HCT116 (cell line): ENCODE data around the gene ADGRB3. TPM values are rescaled to one million over a fixed set of nuclear protein-coding genes. Genes with fewer than 3 reads are reported as not detected.
"Not testable (repeated sequence)": the region's sequence is repeated elsewhere in the genome, so short reads cannot be mapped to it uniquely, and the experiment has no call there.

Experiments used
- ATAC-seq: fragments of 200-7000 bp; cut with Tn5 transposase; 2 replicates; pipeline ENCODE4 v1.9.1; 2020; ENCODE audit warnings: mild to moderate bottlenecking, moderate library complexity
- BruUV-seq: library from RNA; stranded (reverse); fragments of 400-500 nt; replicated peaks from 2 replicates; lab custom pipeline; 2021; lab: Mats Ljungman, UMichigan
- CTCF ChIA-PET: fragments of 300-600 bp; sonication (Branson Sonifier 250); formaldehyde crosslinking; loops from one replicate; lab custom pipeline; 2021; ENCODE audit warnings: antibody characterized with exemption; lab: Charles Lee
- POLR2A ChIA-PET: fragments of 300-600, 350-600 bp; sonication (Branson Sonifier 250); formaldehyde crosslinking; loops from one replicate; lab custom pipeline; 2021; ENCODE audit warnings: antibody characterized with exemption; lab: Charles Lee
- RAD21 ChIA-PET, 2 experiments: fragments of 300-600 bp; sonication (Branson Sonifier 250); formaldehyde crosslinking; loops; one replicate each; lab custom pipeline; 2023; ENCODE audit warnings: low total read pairs in 2 of 2; ENCODE audit not compliant: uncharacterized antibody in 2 of 2, unreplicated experiment in 2 of 2, low non-redundant PET in 1 of 2; lab: Charles Lee
- DNase-seq: peaks from one replicate; pipeline ENCODE4 v3.0.0-alpha.2; 2010; ENCODE audit warnings: low read depth, low spot score
- H2AFZ ChIP-seq: fragments of 200-600 bp; shearing (Covaris generic), sonication (generic); 2 replicates; pipeline ENCODE4 v1.6.1; 2017; ENCODE audit warnings: low read depth, mixed run types, mixed read lengths, antibody characterized with exemption, low read length; ENCODE audit not compliant: poor library complexity, severe bottlenecking
- H3K27ac ChIP-seq: 2 replicates; pipeline ENCODE4 v1.5.1; 2012; ENCODE audit warnings: low read depth, low read length
- H3K27me3 ChIP-seq: fragments of 200-600 bp; sonication (generic); 2 replicates; pipeline ENCODE4 v1.6.1; 2016; ENCODE audit warnings: mixed run types, low read length, mixed read lengths; ENCODE audit not compliant: insufficient read depth
- H3K36me3 ChIP-seq, 2 experiments: fragments of 200-500 bp in 1 of 2; fragments of 200-600 bp in 1 of 2; sonication (Bioruptor generic) in 1 of 2; sonication (generic) in 1 of 2; 2 replicates each; pipeline versions ENCODE4 v1.5.1 to v1.6.1; 2014 to 2016; ENCODE audit warnings: low read length in 2 of 2, inconsistent platforms in 1 of 2, mixed read lengths in 1 of 2, mixed run types in 1 of 2; ENCODE audit not compliant: insufficient read depth in 2 of 2, control insufficient read depth in 1 of 2
- H3K4me1 ChIP-seq, 2 experiments: fragments of 200-600 bp in 1 of 2; sonication (generic) in 1 of 2; 2 replicates each; pipeline versions ENCODE4 v1.5.1 to v1.6.1; 2012 to 2017; ENCODE audit warnings: low read length in 2 of 2, inconsistent platforms in 1 of 2, mild to moderate bottlenecking in 1 of 2, mixed read lengths in 1 of 2, mixed run types in 1 of 2, moderate library complexity in 1 of 2; ENCODE audit not compliant: insufficient read depth in 2 of 2, control insufficient read depth in 1 of 2
- H3K4me2 ChIP-seq: fragments of 200-600 bp; sonication (generic); 2 replicates; pipeline ENCODE4 v1.6.1; 2017; ENCODE audit warnings: mixed run types, low read length, mixed read lengths
- H3K4me3 ChIP-seq, 2 experiments: fragments of 200-600 bp in 1 of 2; sonication (generic) in 1 of 2; replicated peaks in 1 of 2; 2 replicates each; pipeline ENCODE4 v1.5.1; 2011 to 2016; ENCODE audit warnings: low read length in 2 of 2, control low read depth in 1 of 2, low read depth in 1 of 2, mild to moderate bottlenecking in 1 of 2, mixed read lengths in 1 of 2, mixed run types in 1 of 2
- H3K79me2 ChIP-seq: fragments of 200-600 bp; sonication (generic); 2 replicates; pipeline ENCODE4 v1.6.1; 2017; ENCODE audit warnings: mild to moderate bottlenecking, mixed run types, low read length, moderate library complexity, mixed read lengths; ENCODE audit not compliant: insufficient read depth
- H3K9ac ChIP-seq: fragments of 200-600 bp; sonication (generic); 2 replicates; pipeline ENCODE4 v1.6.1; 2016; ENCODE audit warnings: low read length, mixed read lengths
- H3K9me2 ChIP-seq: fragments of 200-600 bp; sonication (generic), shearing (Covaris generic); 2 replicates; pipeline ENCODE4 v1.6.1; 2017; ENCODE audit warnings: mixed run types, mild to moderate bottlenecking, moderate library complexity; ENCODE audit not compliant: insufficient read depth
- H3K9me3 ChIP-seq, 2 experiments: fragments of 200-500 bp in 1 of 2; fragments of 200-600 bp in 1 of 2; sonication (Bioruptor generic) in 1 of 2; sonication (generic) in 1 of 2; 2 replicates each; pipeline ENCODE4 v1.6.1; 2014 to 2017; ENCODE audit warnings: low read length in 2 of 2, mixed read lengths in 2 of 2, inconsistent platforms in 1 of 2, low read depth in 1 of 2, mild to moderate bottlenecking in 1 of 2, mixed run types in 1 of 2, moderate library complexity in 1 of 2; ENCODE audit not compliant: control insufficient read depth in 1 of 2, insufficient read depth in 1 of 2
- H4K20me1 ChIP-seq: fragments of 200-600 bp; sonication (generic), shearing (Covaris generic); 2 replicates; pipeline ENCODE4 v1.6.1; 2017; ENCODE audit warnings: mixed run types, mild to moderate bottlenecking, moderate library complexity; ENCODE audit not compliant: insufficient read depth
- ATF3 ChIP-seq: IDR thresholded peaks from 2 replicates; pipeline ENCODE4 v1.6.1; 2012
- CEBPB ChIP-seq: IDR thresholded peaks from 2 replicates; pipeline ENCODE4 v1.6.1; 2012; ENCODE audit warnings: low read depth
- EGR1 ChIP-seq: IDR thresholded peaks from 2 replicates; pipeline ENCODE4 v1.6.1; 2012; ENCODE audit warnings: low read depth
- ELF1 ChIP-seq: IDR thresholded peaks from 2 replicates; pipeline ENCODE4 v1.6.1; 2012; ENCODE audit warnings: low read depth, borderline replicate concordance
- EZH2 ChIP-seq: fragments of 200-600 bp; sonication (generic); IDR thresholded peaks from 2 replicates; pipeline ENCODE4 v1.6.1; 2017; ENCODE audit warnings: antibody characterized with exemption, mixed run types
- EZH2phosphoT487 ChIP-seq: fragments of 200-600 bp; IDR thresholded peaks from 2 replicates; pipeline ENCODE4 v1.6.1; 2018; ENCODE audit warnings: antibody characterized with exemption, borderline replicate concordance
- JUND ChIP-seq: IDR thresholded peaks from 2 replicates; pipeline ENCODE4 v1.6.1; 2012
- POLR2AphosphoS5 ChIP-seq: IDR thresholded peaks from 2 replicates; pipeline ENCODE4 v1.6.1; 2011; ENCODE audit warnings: mild to moderate bottlenecking, low read depth, low read length, moderate library complexity
- SIN3A ChIP-seq: IDR thresholded peaks from 2 replicates; pipeline ENCODE4 v1.6.1; 2012; ENCODE audit warnings: low read depth
- SRF ChIP-seq: IDR thresholded peaks from 2 replicates; pipeline ENCODE4 v1.6.1; 2012; ENCODE audit warnings: low read depth
- TCF7L2 ChIP-seq: IDR thresholded peaks from 2 replicates; pipeline ENCODE4 v1.7.0; 2011; ENCODE audit warnings: borderline replicate concordance, inconsistent platforms; ENCODE audit not compliant: insufficient read depth, insufficient read length; ENCODE audit errors: extremely low read depth
- YY1 ChIP-seq: IDR thresholded peaks from 2 replicates; pipeline ENCODE4 v1.6.1; 2011; ENCODE audit warnings: low read length, low read depth, moderate library complexity, mild to moderate bottlenecking; ENCODE audit not compliant: insufficient replicate concordance; ENCODE audit errors: extremely low read depth
- ZBTB33 ChIP-seq: IDR thresholded peaks from 2 replicates; pipeline ENCODE4 v1.6.1; 2011; ENCODE audit warnings: mild to moderate bottlenecking, low read length, moderate library complexity; ENCODE audit not compliant: insufficient replicate concordance; ENCODE audit errors: extremely low read depth
- ZFX ChIP-seq: fragments of 450-650 bp; IDR thresholded peaks from 2 replicates; pipeline ENCODE4 v1.6.1; 2017
- ZNF274 ChIP-seq: fragments of 200-500 bp; sonication (Bioruptor generic); IDR thresholded peaks from 2 replicates; pipeline ENCODE4 v1.6.1; 2014; ENCODE audit warnings: mild to moderate bottlenecking, low read depth, low read length, inconsistent platforms
- intact Hi-C: fragments of 100-400 bp; cut with micrococcal nuclease; formaldehyde crosslinking; loops from 2 replicates; pipeline ENCODE4 v1.10.0; 2022
- total RNA-seq: library from RNA; stranded (reverse); gene quantifications from one replicate; pipeline ENCODE4 v1.2.1, GENCODE V29; 2021; ENCODE audit not compliant: unreplicated experiment

The ADGRB3 gene
- total RNA-seq, 1 experiment from 2014 or later, result not detected

- TF ChIP-seq SIN3A (no peak), ZBTB33 (no peak), ZNF274 (no peak), JUND (no peak), TCF7L2 (no peak), CEBPB (no peak), EZH2phosphoT487 (no peak)
Observed at GRCh38 chr6:68778356-68779020, 143.4 kb downstream of the ADGRB3 start (continued).

GRCh38 chr6:68779366-68779765, 144.3 kb downstream of the ADGRB3 start:
- H2AFZ ChIP-seq, result no peak overlapping the region
- ChIA-PET RAD21 (no interaction called here), CTCF (no interaction called here), POLR2A (no interaction called here)
- no peak overlapping the region for H3K27ac ChIP-seq
- intact Hi-C loops, result no loop called here
- H3K9ac ChIP-seq, result no peak overlapping the region
- H3K4me2 ChIP-seq, result no peak overlapping the region
- DNase-seq, result no peak
- ATAC-seq, result no peak
- no peaks in the 10 kb centered on the region for H3K79me2 ChIP-seq
- no peaks in the 10 kb centered on the region for H3K4me1 ChIP-seq
- H3K4me3 ChIP-seq, result no peak overlapping the region
- H3K9me3 ChIP-seq, result peaks cover 10 to 11% of the 10 kb centered on the region in 2 experiments; a peak in 2 of 4 replicates
- TF ChIP-seq POLR2AphosphoS5, result no peak
- TF ChIP-seq ZNF274, result no peak
- no peak for TF ChIP-seq ATF3
- TF ChIP-seq SIN3A, result no peak
- no peak for TF ChIP-seq CEBPB
- TF ChIP-seq TCF7L2, result no peak
- TF ChIP-seq EZH2, result no peak
- no peak for TF ChIP-seq ZFX
- no peak for TF ChIP-seq EZH2phosphoT487
- no peak for TF ChIP-seq YY1
- TF ChIP-seq EGR1, result no peak
- no peak for TF ChIP-seq SRF
- no peak for TF ChIP-seq JUND
- TF ChIP-seq ELF1, result no peak
- no peaks in the 10 kb centered on the region for H3K36me3 ChIP-seq
- no peaks in the 10 kb centered on the region for H4K20me1 ChIP-seq
- BruUV-seq, result no TSS peak
- no peaks in the 10 kb centered on the region for H3K9me2 ChIP-seq
- no peaks in the 10 kb centered on the region for H3K27me3 ChIP-seq

GRCh38 chr6:68790128-68790527, 155.0 kb downstream of the ADGRB3 start:
- H3K4me3 ChIP-seq, H3K36me3 ChIP-seq, H3K79me2 ChIP-seq, H2AFZ ChIP-seq, H3K4me1 ChIP-seq, DNase-seq, H3K27me3 ChIP-seq, H4K20me1 ChIP-seq, H3K4me2 ChIP-seq, ATAC-seq, H3K9ac ChIP-seq, intact Hi-C loops, H3K9me2 ChIP-seq, POLR2A ChIA-PET, CTCF ChIA-PET, BruUV-seq, RAD21 ChIA-PET, H3K27ac ChIP-seq, H3K9me3 ChIP-seq: not testable (repeated sequence)
